GM12873 (cell line): ENCODE results near the gene KIF27.

Experiments
- CTCF ChIP-seq: IDR thresholded peaks from 2 replicates; pipeline ENCODE4 v1.5.1; 2012; ENCODE audit warnings: low read depth, mild to moderate bottlenecking, moderate library complexity, low read length, control low read depth; ENCODE audit not compliant: insufficient read depth; ENCODE audit errors: missing control alignments

KIF27 gene

GRCh38 chr9:83936523-83936922 lies 15.3 kb upstream of the KIF27 start:
- no peak for TF ChIP-seq CTCF

GRCh38 chr9:83935276-83935935 lies 14.2 kb upstream of the KIF27 start:
- TF ChIP-seq CTCF: no peak

GRCh38 chr9:83934569-83935275 lies 13.5 kb upstream of the KIF27 start:
- TF ChIP-seq CTCF: no peak

GRCh38 chr9:83933790-83934189 lies 12.6 kb upstream of the KIF27 start:
- TF ChIP-seq CTCF: no peak

GRCh38 chr9:83932851-83933250 lies 11.6 kb upstream of the KIF27 start:
- TF ChIP-seq CTCF: no peak

GRCh38 chr9:83932011-83932410 lies 10.8 kb upstream of the KIF27 start:
- no peak for TF ChIP-seq CTCF

- TF ChIP-seq CTCF: no peak
Measured at GRCh38 chr9:83930881-83931280, 9.6 kb upstream of the KIF27 start.
